NCI-H146 treated with DMSO at 0.1 percent for 48 hours (cell line): ENCODE measurements around the gene RNF217.
A peak's percentile ranks its signal among the peaks of the same experiment; 100 is the strongest.
"Not testable (repeated sequence)": the region's sequence is repeated elsewhere in the genome, so short reads cannot be mapped to it uniquely, and the experiment has no call there.

Source experiments
- DNase-seq: peaks from one replicate; lab custom pipeline; 2025; ENCODE audit not compliant: unreplicated experiment; lab: John Stamatoyannopoulos, UW

The RNF217 gene

GRCh38 chr6:125013938-125014660 lies 51.9 kb downstream of the RNF217 start:
- peak; percentile 84 for DNase-seq

- DNase-seq, result no peak
These were observed 52.4 kb downstream of the RNF217 start for GRCh38 chr6:125014661-125014957.

GRCh38 chr6:125015152-125015551 lies 52.9 kb downstream of the RNF217 start:
- DNase-seq, result no peak

- DNase-seq, result no peak
These were observed 55.9 kb downstream of the RNF217 start for GRCh38 chr6:125018136-125018535.

- no peak for DNase-seq
These were observed 57.0 kb downstream of the RNF217 start for GRCh38 chr6:125019281-125019680.

- DNase-seq, result no peak
These were observed 57.7 kb downstream of the RNF217 start for GRCh38 chr6:125019918-125020317.

- peak; percentile 44 for DNase-seq
These were observed 58.1 kb downstream of the RNF217 start for GRCh38 chr6:125020385-125020784.

GRCh38 chr6:125022391-125022989 lies 60.3 kb downstream of the RNF217 start:
- DNase-seq, result no peak

- DNase-seq, result no peak
These were observed 63.1 kb downstream of the RNF217 start for GRCh38 chr6:125025164-125025854.

- DNase-seq, result no peak
These were observed 65.0 kb downstream of the RNF217 start for GRCh38 chr6:125027287-125027686.

GRCh38 chr6:125030969-125031368 lies 68.7 kb downstream of the RNF217 start:
- no peak for DNase-seq

GRCh38 chr6:125031385-125031784 lies 69.1 kb downstream of the RNF217 start:
- DNase-seq, result no peak

GRCh38 chr6:125034929-125035328 lies 72.7 kb downstream of the RNF217 start:
- DNase-seq, result not testable (repeated sequence)

- not testable (repeated sequence) for DNase-seq
These were observed 74.2 kb downstream of the RNF217 start for GRCh38 chr6:125036486-125036885.

- DNase-seq, result no peak
These were observed 75.6 kb downstream of the RNF217 start for GRCh38 chr6:125037827-125038226.

GRCh38 chr6:125038925-125039324 lies 76.7 kb downstream of the RNF217 start:
- no peak for DNase-seq

GRCh38 chr6:125041740-125042459 lies 79.7 kb downstream of the RNF217 start:
- no peak for DNase-seq

GRCh38 chr6:125044066-125044465 lies 81.8 kb downstream of the RNF217 start:
- no peak for DNase-seq

- no peak for DNase-seq
These were observed 82.4 kb downstream of the RNF217 start for GRCh38 chr6:125044667-125045066.

- no peak for DNase-seq
These were observed 84.1 kb downstream of the RNF217 start for GRCh38 chr6:125046107-125046925.

GRCh38 chr6:125048274-125048673 lies 86.0 kb downstream of the RNF217 start:
- no peak for DNase-seq
